HEK293 (cell line): ENCODE results near the gene TMEM244.

ENCODE experiments used
- CTCF ChIP-seq: fragments of 450-650 bp; formaldehyde crosslinking; IDR thresholded peaks from 2 replicates; pipeline ENCODE4 v1.5.1; 2016; ENCODE audit warnings: missing biosample characterization, missing genetic modification characterization
- GLI4 ChIP-seq: fragments of 450-650 bp; formaldehyde crosslinking; IDR thresholded peaks from 2 replicates; pipeline ENCODE4 v1.5.1; 2016; ENCODE audit warnings: missing biosample characterization, missing genetic modification characterization
- YY1 ChIP-seq: fragments of 450-650 bp; formaldehyde crosslinking; IDR thresholded peaks from 2 replicates; pipeline ENCODE4 v1.5.1; 2018; ENCODE audit warnings: missing biosample characterization, missing genetic modification characterization
- ZNF311 ChIP-seq: fragments of 450-650 bp; formaldehyde crosslinking; IDR thresholded peaks from 2 replicates; pipeline ENCODE4 v1.5.1; 2017; ENCODE audit warnings: missing biosample characterization, missing genetic modification characterization, borderline replicate concordance
- ZNF449 ChIP-seq: fragments of 450-650 bp; formaldehyde crosslinking; IDR thresholded peaks from 2 replicates; pipeline ENCODE4 v1.5.1; 2017; ENCODE audit warnings: missing biosample characterization, mild to moderate bottlenecking, missing genetic modification characterization, moderate library complexity
- TF ChIP-seq, protein P1 (sequence below): fragments of 450-650 bp; formaldehyde crosslinking; IDR thresholded peaks from 2 replicates; pipeline ENCODE4 v1.5.1; 2016; ENCODE audit warnings: missing biosample characterization, missing genetic modification characterization
- TF ChIP-seq, protein P2 (sequence below): fragments of 450-650 bp; formaldehyde crosslinking; IDR thresholded peaks from 2 replicates; pipeline ENCODE4 v1.5.1; 2016; ENCODE audit warnings: missing biosample characterization, missing genetic modification characterization
- TF ChIP-seq, protein P3 (sequence below): fragments of 450-650 bp; formaldehyde crosslinking; IDR thresholded peaks from 2 replicates; pipeline ENCODE4 v1.5.1; 2016; ENCODE audit warnings: missing biosample characterization, missing genetic modification characterization

DNA sequence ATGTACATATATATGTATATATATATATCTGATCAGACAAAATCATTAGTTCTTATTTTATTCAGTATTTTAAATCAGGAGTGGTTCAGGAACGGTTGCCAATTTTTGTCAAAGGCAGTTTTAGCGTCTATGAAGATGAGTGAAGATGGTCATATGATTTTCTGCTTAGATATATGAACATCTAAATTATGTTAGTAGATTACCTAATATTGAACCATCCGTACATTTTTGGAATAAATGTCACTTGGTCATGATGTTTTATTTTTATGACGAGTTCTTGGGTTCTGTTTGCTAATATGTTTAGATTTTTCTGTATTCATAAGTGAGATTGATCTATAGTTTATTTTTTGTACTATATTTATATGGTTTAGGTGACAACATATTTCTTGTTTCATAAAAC, 3.3 kb downstream of the TMEM244 start:
- TF ChIP-seq GLI4, result no peak
- TF ChIP-seq CTCF (tag by site-specific recombination), result no peak
- no peak for TF ChIP-seq ZNF449 (tag by site-specific recombination)
- TF ChIP-seq, protein P1, sequence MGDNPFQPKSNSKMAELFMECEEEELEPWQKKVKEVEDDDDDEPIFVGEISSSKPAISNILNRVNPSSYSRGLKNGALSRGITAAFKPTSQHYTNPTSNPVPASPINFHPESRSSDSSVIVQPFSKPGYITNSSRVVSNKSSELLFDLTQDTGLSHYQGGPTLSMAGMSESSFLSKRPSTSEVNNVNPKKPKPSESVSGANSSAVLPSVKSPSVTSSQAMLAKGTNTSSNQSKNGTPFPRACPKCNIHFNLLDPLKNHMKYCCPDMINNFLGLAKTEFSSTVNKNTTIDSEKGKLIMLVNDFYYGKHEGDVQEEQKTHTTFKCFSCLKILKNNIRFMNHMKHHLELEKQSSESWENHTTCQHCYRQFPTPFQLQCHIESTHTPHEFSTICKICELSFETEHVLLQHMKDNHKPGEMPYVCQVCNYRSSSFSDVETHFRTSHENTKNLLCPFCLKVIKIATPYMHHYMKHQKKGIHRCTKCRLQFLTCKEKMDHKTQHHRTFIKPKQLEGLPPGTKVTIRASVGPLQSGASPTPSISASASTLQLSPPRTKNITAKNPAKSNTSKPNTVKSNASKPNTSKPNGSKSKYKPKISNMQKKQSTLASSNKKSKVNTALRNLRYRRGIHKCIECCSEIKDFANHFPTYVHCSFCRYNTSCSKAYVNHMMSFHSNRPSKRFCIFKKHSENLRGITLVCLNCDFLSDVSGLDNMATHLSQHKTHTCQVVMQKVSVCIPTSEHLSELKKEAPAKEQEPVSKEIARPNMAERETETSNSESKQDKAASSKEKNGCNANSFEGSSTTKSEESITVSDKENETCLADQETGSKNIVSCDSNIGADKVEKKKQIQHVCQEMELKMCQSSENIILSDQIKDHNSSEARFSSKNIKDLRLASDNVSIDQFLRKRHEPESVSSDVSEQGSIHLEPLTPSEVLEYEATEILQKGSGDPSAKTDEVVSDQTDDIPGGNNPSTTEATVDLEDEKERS (tag by site-specific recombination), result no peak
- TF ChIP-seq, protein P2, sequence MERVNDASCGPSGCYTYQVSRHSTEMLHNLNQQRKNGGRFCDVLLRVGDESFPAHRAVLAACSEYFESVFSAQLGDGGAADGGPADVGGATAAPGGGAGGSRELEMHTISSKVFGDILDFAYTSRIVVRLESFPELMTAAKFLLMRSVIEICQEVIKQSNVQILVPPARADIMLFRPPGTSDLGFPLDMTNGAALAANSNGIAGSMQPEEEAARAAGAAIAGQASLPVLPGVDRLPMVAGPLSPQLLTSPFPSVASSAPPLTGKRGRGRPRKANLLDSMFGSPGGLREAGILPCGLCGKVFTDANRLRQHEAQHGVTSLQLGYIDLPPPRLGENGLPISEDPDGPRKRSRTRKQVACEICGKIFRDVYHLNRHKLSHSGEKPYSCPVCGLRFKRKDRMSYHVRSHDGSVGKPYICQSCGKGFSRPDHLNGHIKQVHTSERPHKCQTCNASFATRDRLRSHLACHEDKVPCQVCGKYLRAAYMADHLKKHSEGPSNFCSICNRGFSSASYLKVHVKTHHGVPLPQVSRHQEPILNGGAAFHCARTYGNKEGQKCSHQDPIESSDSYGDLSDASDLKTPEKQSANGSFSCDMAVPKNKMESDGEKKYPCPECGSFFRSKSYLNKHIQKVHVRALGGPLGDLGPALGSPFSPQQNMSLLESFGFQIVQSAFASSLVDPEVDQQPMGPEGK (tag by site-specific recombination), result no peak
- TF ChIP-seq, protein P3, sequence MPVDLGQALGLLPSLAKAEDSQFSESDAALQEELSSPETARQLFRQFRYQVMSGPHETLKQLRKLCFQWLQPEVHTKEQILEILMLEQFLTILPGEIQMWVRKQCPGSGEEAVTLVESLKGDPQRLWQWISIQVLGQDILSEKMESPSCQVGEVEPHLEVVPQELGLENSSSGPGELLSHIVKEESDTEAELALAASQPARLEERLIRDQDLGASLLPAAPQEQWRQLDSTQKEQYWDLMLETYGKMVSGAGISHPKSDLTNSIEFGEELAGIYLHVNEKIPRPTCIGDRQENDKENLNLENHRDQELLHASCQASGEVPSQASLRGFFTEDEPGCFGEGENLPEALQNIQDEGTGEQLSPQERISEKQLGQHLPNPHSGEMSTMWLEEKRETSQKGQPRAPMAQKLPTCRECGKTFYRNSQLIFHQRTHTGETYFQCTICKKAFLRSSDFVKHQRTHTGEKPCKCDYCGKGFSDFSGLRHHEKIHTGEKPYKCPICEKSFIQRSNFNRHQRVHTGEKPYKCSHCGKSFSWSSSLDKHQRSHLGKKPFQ, result no peak
- no peak for TF ChIP-seq ZNF311 (tag by site-specific recombination)
- TF ChIP-seq YY1 (tag by site-specific recombination), result no peak
